ENCODE data around the gene TGM2.

TGM2 gene

GRCh38 chr20:38131588-38132121, 33.4 kb downstream of the TGM2 start:
- Histone ChIP-seq H3K79me2 (ENCODE audit: low read length) (no peaks in the 10 kb centered on the region), H3F3A (ENCODE audit: insufficient read depth, low read length) (no peaks in the 10 kb centered on the region), H3K9ac (ENCODE audit: low read length) (no peak overlapping the region), H3K36me3 (replicated peaks; ENCODE audit: insufficient read depth, low read length) (no peaks in the 10 kb centered on the region), H3K4me1 (ENCODE audit: low read length) (no peaks in the 10 kb centered on the region), H3K27ac (ENCODE audit: low read length) (no peak overlapping the region), H3K4me3 (ENCODE audit: low read length) (no peak overlapping the region), H3K9me3 (replicated peaks; ENCODE audit: insufficient read depth, low read length) (no peaks in the 10 kb centered on the region), H4K20me1 (ENCODE audit: insufficient read depth, low read length) (no peaks in the 10 kb centered on the region), H3K27me3 (replicated peaks; ENCODE audit: insufficient read depth, low read length) (no peaks in the 10 kb centered on the region), H3K9me2 (replicated peaks; ENCODE audit: insufficient read depth, low read length) (no peaks in the 10 kb centered on the region), H2AFZ (ENCODE audit: low read length) (no peak overlapping the region), H3K4me2 (ENCODE audit: low read depth, low read length) (no peak overlapping the region)
- TF ChIP-seq EZH2phosphoT487 (IDR thresholded peaks at IDR 0.05; ENCODE audit: low read length) = no peak
- no peak for DNase-seq

- Histone ChIP-seq H3K27me3 (replicated peaks; ENCODE audit: insufficient read depth, low read length) (no peaks in the 10 kb centered on the region), H3K27ac (ENCODE audit: low read length) (no peak overlapping the region), H2AFZ (ENCODE audit: low read length) (no peak overlapping the region), H3K9me3 (replicated peaks; ENCODE audit: insufficient read depth, low read length) (no peaks in the 10 kb centered on the region), H3K4me3 (ENCODE audit: low read length) (no peak overlapping the region), H3F3A (ENCODE audit: insufficient read depth, low read length) (no peaks in the 10 kb centered on the region), H3K79me2 (ENCODE audit: low read length) (no peaks in the 10 kb centered on the region), H3K4me2 (ENCODE audit: low read depth, low read length) (no peak overlapping the region), H3K9ac (ENCODE audit: low read length) (no peak overlapping the region), H3K4me1 (ENCODE audit: low read length) (no peaks in the 10 kb centered on the region), H3K9me2 (replicated peaks; ENCODE audit: insufficient read depth, low read length) (no peaks in the 10 kb centered on the region), H3K36me3 (replicated peaks; ENCODE audit: insufficient read depth, low read length) (no peaks in the 10 kb centered on the region), H4K20me1 (ENCODE audit: insufficient read depth, low read length) (no peaks in the 10 kb centered on the region)
- TF ChIP-seq CTCF (IDR thresholded peaks at IDR 0.05; ENCODE audit: low read length) (no peak), EZH2phosphoT487 (IDR thresholded peaks at IDR 0.05; ENCODE audit: low read length) (no peak), EZH2 (optimal IDR thresholded peaks at IDR 0.05; ENCODE audit: low read depth, low read length) (no peak)
- no peak for DNase-seq
These were observed 34.1 kb downstream of the TGM2 start for GRCh38 chr20:38130687-38131587.

DNA sequence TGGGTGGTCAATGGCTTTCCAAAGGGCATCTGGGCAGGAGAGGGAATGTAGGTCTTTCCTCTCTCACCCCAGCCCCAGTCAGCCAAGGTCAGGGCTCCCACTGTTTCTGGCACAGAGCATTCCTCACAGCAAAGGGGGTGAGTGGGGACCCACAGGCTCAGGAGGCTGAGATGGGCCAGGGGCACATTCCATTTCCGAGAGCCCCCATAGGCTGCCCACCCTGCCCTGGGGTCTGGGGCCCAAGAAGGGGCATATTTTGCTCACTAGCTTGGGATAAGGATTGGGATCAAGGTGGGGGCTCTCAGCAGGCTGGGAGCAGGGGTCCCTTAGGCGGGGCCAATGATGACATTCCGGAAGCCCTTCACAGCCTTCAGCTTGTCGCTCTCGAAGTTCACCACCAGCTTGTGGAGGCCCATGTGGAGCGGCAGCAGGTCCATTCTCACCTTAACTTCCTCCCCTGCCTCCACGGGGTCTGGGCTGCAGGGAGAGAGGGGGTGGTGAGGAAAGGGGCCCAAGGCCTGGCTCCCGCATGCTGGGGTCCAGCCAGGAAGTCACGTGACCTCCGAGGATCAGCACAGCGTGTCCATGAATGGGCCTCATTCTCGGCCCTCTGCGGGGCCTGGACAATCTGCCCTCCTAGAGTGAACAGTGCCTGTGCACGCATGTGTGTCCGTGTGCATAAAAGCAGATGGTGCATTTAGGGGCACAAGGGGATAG, 35.0 kb downstream of the TGM2 start:
- Histone ChIP-seq H3K9ac (ENCODE audit: low read length) (no peak overlapping the region), H3K9me2 (replicated peaks; ENCODE audit: insufficient read depth, low read length) (no peaks in the 10 kb centered on the region), H3K27me3 (replicated peaks; ENCODE audit: insufficient read depth, low read length) (no peaks in the 10 kb centered on the region)

More for the DNA sequence above, 35.0 kb downstream of the TGM2 start:
- no peak overlapping the region for H3K4me2 ChIP-seq (ENCODE audit: low read depth, low read length)
- no peaks in the 10 kb centered on the region for H4K20me1 ChIP-seq (ENCODE audit: insufficient read depth, low read length)
- no peak for DNase-seq
- H3F3A ChIP-seq (ENCODE audit: insufficient read depth, low read length) = no peaks in the 10 kb centered on the region
- H3K36me3 ChIP-seq (replicated peaks; ENCODE audit: insufficient read depth, low read length) = no peaks in the 10 kb centered on the region
- H3K79me2 ChIP-seq (ENCODE audit: low read length) = no peaks in the 10 kb centered on the region
- no peaks in the 10 kb centered on the region for H3K9me3 ChIP-seq (replicated peaks; ENCODE audit: insufficient read depth, low read length)
- H3K27ac ChIP-seq (ENCODE audit: low read length) = no peak overlapping the region
- no peak overlapping the region for H2AFZ ChIP-seq (ENCODE audit: low read length)
- H3K4me1 ChIP-seq (ENCODE audit: low read length) = no peaks in the 10 kb centered on the region
- no peak overlapping the region for H3K4me3 ChIP-seq (ENCODE audit: low read length)
- no peak for TF ChIP-seq CTCF (IDR thresholded peaks at IDR 0.05; ENCODE audit: low read length)
- no peak for TF ChIP-seq EZH2 (optimal IDR thresholded peaks at IDR 0.05; ENCODE audit: low read depth, low read length)
- TF ChIP-seq EZH2phosphoT487 (IDR thresholded peaks at IDR 0.05; ENCODE audit: low read length) = no peak
